ENCODE measurements around the gene DNAJB6.

DNAJB6 gene

DNA sequence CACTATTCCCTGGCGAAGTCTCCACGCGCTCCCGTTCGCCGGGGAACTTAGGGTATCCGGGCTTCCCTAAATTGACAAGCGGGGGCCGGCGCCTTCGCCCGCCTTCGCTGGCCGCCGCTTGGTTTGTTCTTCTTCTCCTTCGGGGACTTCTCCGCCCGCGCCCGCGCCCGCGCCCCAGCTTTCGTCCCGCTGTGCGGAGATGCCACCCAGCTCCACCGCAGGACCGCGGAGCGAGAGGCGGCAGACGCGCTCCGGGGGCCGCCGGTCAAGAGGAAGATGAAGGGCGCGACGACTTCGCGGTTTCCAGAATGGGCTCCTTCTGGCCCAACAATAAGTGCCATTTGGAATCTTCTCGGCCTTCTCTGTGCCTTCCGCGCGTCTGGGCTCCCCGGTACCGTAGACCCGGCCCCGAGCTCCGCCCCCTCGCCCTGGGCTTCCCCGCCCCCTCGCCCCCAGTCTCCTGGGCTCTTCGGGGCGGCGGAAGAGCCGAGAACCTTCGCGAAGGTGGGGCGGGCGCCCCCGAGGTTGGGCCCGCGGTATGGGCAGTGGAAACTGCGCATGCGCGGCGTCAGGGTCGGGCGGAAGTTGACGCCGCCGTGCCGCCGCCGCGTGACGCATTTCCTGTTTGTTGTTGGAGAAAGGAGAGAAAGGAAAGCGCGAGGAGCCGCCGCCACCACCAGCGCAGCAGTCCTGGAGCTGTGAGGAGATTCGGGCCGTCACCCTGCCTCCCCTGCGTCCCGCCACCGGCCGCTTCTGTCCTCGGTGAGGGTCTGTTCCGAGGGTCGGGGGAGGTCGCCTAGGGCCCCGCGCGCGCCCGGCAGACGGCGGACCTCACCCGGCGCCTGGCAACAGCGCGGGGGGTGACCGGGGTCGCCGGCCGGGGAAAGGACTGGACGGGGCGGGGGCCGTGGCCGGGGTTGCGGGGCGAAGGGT is at the start of gene DNAJB6:
TSS of gene DNAJB6 (plus strand) at position 622 of the 933 bp plus-strand sequence. CDS start 21,569 bp downstream, outside the sequence.
- peak; percentile 97 for DNase-seq

DNA sequence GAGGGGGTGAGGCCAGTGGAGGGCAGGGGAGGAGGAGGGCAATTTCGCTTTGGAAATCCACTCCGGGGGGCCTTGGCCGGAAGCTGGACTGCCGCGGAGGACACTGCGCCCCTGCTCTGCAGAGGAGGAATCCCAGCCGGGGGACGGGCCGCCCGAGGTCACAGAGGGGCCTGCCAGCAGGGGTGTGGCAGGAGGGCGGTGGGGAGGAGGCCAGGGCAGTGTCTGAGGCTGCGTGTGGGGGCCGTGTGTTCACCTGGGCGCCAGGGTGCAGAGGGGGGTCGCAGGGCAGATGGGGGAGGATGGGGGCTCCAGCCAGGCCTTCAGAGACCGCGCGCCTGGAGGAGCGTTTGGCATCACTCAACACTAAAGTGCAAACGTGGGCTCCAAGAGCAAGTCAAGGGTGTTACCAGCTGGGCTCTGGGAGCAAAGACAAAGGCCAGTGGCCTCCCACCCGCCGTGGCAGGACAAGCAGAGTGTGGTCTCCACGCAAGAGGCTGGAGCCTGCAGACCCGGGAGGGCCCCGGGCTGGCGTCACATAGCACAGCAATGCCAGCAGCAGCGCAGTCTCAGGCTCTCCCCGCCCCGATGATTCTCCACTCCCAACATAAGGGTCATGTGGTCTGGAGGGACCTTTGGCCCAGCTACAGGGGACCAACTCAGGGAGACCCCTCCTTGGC is 45.3 kb upstream of the DNAJB6 start:
- no peak for DNase-seq

DNA sequence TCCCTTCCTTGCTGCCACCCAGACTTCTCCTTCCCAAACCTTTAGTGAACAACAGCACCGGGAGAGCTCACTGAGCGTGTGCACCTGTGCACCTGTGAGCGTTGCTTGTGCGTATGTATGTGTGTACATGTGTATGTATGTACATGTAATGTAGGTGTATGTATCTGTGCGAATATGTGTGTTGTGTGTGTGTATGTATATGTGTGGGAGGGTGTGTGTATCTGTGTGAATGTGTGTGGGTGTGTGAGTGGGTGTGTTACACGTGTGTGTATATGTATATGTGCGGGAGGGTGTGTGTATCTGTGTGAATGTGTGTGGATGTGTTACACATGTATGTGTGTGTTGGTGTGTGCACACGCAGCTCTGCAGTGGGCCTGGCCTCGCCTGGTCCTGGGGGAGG is 44.5 kb upstream of the DNAJB6 start:
- DNase-seq = no peak

DNA sequence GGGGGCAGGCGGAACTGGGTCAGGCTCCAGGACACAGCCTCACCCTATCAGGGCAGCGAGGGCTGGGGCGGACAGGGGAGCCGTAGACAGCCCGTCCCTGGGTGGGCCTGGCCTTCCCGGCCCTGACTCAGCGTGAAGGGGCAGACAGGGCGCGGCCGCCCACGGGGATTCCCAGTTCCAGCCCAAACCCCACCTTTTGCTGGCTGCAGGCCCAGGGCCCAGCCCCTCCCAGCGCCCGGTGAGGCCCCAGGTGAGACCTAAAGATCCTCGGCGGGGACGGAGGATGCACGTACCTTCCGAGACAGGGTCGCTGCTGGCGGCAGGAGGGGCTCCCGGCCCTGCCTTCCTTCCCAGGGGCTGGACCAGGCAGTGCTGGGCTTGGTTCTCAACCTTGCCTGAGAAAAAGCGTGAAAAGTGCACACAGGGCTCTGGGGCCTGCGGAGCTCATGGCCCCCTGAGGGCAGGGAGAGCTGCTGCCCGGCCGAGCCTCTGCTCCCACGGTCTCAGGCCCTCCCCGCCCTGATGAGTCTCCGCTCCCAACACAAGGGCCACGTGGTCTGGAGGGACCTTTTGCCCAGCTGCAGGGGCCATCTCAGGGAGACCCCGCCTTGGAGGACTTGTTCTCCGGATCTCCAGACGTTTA is 43.9 kb upstream of the DNAJB6 start:
- DNase-seq = no peak

DNA sequence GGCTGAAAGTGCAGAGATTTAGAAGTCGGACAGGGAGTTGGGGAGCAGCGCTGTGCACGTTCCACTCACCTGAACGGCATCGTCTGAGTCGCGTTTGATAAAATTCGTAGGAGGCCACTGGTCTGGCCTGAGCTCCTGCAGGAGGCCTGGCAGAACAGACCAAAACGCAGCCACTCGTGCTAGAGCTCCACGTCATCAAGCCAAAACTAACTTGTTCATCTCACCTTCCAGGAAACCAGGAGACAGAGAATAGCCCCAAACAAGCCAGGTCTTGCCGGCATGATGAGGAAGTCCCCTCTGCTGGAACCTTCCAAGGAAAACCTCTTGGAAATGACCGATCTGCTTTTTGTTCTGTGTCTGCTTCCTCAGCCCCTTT is 43.4 kb upstream of the DNAJB6 start:
- no peak for DNase-seq

DNA sequence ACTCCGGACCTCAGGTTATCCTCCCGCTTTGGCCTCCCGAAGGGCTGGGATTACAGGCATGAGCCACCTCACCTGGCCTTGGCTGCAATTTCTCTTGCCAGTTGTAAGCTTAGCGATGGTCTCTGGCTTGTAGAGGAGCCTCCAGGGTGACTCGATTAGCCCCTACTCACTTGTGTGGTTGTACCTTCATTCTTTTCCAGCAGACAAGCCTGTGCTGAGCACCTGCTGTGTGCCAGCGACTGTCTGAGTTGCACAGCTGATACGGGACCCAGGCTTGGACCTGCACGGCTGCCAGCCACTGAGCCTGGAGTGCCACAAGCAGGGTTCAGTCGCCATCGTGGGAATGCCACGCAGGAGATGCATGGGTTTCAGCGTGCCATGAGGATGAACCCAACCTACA is 42.0 kb upstream of the DNAJB6 start:
- no peak for DNase-seq

DNA sequence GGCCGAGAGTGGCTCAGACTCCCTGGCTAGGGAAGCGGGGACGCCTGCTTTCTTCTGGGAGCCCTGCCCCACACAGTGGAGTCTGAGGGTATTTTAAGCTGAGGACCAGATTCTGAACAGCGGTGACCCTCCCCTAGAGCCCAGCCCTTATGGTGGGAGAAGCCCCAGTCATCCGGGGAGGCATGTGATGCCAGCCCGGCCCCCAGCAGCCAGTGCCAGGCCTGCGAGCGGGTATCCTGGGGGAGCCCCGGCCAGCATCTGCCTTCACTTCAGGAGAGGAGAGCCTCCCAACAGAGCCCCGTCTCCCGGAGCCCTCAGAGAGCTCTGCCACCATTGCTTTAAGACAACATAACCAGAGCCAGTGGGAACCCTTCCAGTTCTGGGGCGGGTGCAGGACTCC is 41.5 kb upstream of the DNAJB6 start:
- no peak for DNase-seq

DNA sequence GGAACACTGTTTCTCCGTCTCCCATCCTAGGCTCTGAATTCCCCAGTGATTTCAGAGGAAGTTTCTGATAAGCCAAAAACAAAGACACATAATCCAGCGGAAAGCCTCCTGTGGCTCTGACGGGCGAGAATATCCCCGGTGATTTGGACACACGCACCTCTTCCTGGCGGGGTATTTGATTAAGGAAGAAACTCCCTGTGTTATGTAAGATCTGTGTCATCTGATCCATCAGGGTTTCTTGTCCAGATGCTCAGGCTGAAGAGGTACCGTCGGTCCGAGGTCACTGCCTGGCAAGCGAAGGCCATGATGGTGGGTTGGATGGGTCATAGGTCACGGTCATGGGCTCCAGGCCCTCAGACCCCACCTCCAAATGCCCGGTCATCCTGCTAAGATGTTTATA is 39.6 kb upstream of the DNAJB6 start:
- no peak for DNase-seq

DNA sequence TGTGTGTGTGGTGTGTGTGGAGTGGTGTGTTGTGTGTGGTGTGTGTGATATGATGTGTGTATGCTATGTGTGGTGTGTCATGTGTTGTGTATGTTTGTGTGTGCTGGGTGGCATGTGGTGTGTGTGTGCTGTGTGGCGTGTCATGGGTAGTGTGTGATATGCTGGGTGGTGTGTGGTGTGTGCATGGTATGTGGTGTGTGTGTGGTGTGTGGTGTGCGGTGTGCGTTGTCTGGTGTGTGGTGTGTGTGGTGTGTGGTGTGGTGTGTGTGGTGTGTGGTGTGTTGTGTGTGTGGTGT is 37.5 kb upstream of the DNAJB6 start:
- DNase-seq = no peak

DNA sequence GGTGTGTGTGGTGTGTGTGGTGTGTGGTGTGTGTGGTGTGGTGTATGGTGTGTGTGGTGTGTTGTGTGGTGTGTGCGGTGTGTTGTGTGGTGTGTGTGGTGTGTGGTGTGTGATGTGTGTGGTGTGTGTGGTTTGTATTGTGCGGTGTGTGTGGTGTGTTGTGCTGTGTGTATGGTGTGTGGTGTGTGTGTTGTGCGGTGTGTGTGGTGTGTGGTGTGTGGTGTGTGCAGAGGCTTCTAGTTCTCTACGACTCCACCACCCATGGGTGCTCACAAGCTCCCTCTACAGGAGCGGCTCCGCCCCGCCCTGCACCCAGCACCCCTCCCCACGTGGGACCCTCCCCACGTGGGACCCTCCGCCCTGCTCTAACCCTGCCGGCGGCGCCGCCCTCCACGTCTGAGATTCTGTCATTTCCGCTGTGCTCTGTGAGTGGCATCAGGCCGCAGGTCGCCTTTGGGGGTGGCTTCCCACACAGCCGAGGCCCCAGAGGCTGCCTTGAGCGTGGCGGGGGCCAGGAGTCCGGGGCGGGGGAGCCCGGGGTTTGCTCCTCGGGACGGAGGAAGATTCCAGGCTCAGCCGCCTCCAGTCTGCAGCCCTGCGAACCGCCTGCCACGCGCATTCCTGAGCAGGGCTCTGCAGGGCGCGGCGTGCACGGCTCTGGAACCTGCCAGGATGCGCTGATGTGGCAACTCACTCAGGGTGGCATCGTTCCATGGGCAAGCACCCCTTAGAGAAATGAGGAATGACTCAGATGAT is 37.0 kb upstream of the DNAJB6 start:
- peak; percentile 35 for DNase-seq

DNA sequence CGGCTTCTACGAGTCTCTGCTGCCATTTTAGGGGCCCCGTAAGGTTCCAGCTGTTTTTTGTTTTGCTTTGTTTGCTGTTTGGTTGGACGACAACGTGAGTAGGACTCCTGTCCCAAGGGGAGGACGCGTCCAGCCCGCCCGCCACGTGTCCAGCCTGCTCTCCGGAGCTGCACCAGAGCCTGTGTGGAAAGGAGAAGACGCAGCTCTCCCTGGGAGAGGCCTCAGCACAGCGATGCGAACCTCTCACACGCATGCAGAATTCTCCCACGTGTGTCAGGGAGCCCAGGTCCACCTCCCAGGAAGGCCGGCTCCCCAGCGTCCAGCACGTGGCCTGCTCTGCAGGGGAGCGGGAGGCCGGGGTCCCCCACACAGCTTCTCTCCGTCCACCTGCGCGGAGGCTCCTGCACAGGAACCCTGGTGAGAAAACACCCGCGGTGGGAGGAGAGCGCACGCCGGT is 36.4 kb upstream of the DNAJB6 start:
- no peak for DNase-seq

DNA sequence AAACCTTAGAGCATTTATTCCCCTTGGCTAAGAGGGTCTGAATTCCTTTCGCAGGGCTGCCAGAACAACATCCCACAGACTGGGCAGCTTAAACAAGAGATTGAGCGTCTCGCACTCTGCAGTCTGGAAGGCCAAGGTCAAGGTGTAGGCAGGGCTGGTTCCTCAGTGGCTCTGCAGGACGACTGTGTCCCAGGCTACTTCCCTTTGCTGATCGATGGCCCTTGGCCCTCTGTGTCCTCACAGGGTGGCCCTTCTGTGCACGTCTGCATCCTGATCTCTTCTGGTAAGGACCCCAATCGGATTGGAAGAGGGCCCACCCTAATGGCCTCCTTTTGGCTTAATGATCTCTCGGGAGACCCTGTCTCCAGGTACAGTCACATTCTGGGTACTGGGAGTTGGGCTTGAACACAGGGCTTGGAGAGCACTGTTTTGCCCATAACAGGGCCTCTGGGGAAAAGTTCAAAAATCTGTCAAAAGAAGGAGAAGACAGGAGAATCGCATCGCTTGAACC is 35.1 kb upstream of the DNAJB6 start:
- no peak for DNase-seq

DNA sequence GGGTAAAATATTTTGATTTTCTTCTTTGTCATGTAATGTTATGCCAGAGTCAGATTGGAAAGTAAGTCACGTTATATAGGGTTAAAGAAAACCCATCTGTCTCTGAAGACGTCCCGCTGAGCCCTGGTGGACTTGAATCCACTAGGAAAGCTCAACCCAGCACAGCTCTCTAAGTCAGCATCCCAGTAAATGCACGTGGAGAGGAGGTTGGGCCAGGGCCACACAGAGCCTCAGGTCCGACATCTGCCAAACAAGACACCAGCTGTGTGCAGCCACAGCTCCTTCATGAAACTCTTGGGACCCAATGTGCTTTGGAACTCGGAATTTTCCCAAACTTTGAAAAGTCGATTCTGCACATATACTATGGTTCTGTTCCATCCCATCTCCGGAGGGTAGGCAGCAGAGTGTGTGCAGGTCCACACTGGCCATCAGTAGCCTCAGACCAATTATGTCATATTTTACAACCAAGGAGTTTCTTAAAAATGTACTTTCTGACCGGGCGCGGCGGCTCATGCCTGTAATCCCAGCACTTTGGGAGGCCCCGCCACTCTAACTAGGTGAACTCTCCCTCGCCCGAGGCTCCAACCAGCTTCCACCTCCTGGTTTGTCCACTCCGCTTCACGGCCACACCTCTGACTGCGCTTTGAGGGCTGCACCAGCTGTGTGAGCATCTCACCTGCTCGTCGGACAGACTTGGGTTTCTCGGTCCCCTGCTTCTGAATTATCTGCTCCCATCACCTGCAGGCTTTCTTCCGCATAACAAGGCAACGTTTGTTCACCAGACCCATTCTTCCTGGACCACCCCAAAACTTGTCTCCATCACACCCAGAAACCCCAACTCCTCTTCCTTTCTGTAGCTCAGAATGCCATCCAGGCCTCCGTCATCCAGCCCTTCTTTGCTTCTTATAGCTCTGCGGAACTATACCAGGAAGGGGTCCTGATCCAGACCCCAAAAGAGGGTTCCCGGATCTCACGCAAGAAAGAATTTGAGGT is 29.7 kb upstream of the DNAJB6 start:
- DNase-seq = no peak

DNA sequence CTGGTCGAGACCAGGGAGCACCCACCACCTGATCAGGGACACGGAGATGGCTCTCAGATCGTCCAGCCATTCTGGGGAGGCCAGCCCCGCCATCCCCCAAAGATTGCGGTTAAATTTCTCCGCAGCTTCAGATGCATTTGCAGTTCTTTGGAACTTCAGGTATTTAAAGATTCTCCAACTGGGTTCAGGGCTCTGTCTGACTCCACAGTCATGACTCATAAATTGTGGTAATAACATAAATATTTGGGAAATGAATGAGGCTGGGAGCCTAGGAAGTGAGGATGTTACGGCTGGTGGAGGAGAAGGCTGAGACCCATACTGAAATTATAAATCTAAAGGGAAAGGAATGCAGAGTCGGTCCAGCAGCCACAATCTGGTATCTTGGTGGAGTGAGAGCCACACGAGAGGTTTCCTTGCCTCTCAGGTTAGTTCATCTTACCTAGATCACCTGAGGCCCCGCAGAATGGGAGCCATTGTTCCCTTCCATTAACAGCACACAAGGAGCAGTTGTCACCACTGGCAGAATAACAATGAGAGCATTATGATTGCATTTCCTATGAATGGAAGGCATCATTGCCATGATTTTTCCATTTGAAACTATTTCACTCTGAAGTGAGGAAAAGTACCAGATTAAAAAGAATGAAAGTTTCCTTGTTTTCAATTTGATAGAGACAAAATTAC is 26.7 kb upstream of the DNAJB6 start:
- no peak for DNase-seq

DNA sequence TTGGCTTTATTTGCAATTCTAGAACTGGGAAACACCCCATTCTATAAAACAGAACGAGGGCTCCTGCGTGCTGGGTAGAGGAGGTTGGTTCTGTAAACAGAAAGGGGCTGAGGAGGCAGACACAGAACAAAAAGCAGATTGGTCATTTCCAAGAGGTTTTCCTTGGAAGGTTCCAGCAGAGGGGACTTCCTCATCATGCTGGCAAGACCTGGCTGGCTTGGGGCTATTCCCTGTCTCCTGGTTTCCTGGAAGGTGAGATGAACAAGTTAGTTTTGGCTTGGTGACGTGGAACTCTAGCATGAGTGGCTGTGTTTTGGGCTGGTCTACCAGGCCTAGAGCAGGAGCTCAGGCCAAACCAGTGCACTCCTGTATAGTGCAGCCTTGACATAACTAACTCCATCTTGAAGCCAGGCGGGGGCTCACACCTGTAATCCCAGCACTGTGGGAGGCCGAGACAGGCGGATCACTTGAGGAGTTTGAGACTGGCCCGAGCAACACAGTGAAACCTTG is 26.1 kb upstream of the DNAJB6 start:
- DNase-seq = no peak

DNA sequence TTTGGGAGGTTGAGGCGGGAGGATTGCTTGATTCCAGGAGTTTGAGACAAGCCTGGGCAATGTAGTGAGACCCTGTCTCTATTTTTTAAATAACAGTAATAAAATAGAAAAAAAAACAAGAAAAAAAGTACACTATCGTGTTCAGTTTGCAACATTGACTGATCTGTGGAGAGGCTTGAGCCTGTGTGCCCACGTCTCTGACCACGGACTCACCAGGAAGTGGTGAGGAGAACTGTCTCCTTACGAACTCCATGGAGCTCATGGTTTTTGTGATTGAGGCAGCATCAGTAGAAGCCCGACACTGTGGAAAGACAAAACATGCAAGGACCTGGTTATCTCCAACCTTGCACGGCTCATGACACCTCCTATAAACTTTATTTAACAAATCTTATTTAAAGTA is 23.9 kb upstream of the DNAJB6 start:
- no peak for DNase-seq

DNA sequence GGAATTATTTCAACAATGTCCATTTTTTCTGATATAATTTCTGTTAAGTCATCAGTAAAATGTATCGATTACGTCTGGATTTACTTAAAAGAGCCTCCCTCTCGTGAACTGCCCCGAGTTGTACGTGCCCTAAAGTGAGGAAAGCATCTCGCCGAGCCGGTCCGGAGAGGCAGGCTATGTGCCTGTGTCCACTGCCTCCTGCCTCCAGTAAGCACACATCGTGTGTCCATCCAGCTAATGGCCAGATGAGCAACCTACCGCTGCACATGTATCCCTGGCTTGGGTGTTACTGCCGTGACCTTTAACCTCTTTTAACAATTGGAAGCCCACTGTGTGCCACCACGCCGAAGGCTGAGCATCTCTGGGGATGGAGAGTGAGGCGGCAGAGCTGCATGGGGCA is 23.2 kb upstream of the DNAJB6 start:
- DNase-seq = no peak

DNA sequence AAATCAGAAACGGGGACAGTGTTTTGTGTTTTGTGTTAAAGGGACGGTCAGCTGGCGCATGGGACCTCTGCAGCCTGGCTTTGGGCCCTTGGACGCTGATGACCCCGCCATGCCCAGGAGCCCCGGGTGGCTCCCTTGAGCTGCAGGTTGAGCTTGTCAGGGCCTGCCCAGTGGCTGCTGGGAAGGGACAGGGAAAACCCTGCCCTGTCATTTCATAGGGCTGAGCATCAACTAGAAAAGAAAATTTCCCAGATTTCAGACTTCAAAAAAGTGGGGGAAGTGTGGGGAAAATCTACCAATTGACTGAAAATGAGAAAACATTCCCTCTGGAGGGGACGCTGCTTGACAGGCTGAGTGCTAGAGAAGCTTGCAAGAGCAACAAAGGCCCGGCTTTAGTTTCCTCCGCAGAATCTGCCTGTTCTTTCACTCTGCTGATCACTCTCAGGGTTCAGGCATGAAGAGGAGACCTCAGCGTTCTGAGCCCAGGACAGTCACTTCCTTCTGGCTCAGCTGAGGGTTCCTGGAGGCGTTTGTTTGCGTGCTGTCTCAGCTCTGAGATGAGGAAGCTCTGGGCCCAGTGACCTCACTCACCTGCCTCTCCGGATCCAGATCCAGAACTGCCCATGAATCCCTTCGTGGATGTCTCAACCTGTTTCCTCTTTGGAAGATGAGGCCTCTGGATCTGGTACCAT is 18.6 kb upstream of the DNAJB6 start:
- no peak for DNase-seq

DNA sequence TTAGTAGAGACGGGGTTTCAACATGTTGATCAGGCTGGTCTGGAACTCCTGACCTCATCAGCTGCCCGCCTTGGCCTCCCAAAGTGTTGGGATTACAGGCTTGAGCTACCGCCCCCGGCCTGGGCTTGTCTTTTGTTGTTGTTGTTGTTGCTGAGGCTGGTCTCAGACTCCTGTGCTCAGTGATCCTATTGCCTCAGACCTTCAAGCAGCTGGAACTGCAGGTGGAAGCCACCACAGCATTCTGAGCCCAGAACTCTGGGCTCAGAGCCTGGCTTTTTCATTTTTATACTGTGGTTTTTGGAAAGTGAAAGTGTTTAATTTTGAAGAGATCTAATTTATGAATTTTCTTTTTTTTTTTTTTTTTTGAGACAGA is 16.2 kb upstream of the DNAJB6 start:
- DNase-seq = no peak

DNA sequence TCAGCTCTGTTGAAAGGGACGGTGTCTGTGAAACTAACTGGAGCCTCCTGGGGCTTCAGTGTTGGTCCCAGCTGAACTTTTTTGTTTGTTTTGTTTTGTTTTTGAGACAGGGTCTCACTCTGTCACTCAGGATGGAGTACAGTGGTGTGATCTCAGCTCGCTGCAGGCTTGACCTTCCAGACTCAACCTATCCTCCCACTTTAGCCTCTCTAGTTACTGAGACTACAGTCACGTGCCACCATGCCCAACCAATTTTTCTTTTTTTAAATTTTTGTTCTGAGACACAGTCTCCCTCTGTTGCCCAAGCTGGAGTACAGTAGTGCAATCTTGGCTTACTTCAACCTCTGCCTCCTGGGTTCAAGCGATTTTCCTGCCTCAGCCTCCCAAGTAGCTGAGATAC is 13.4 kb upstream of the DNAJB6 start:
- DNase-seq = no peak
